HEK293T (cell line): ENCODE data around the gene LANCL3.

Source experiments
- CTCF ChIA-PET: fragments of 350-600 bp; formaldehyde crosslinking; extraction: SDS; loops from one replicate; lab custom pipeline; 2021; ENCODE audit warnings: antibody characterized with exemption, inconsistent platforms; lab: Yijun Ruan, JAX
- POLR2A ChIA-PET: fragments of 350-600 bp; formaldehyde crosslinking; extraction: SDS; loops from one replicate; lab custom pipeline; 2020; ENCODE audit warnings: antibody characterized with exemption, inconsistent platforms; lab: Yijun Ruan, JAX
- DNase-seq: peaks from one replicate; pipeline ENCODE4 v3.0.0; 2012; ENCODE audit warnings: mixed read lengths; ENCODE audit errors: extremely low spot score
- ARNT ChIP-seq: fragments of 450-650 bp; IDR thresholded peaks from 2 replicates; pipeline ENCODE4 v1.6.1; 2017; ENCODE audit warnings: mild to moderate bottlenecking
- BHLHE40 ChIP-seq: fragments of 450-650 bp; IDR thresholded peaks from 2 replicates; pipeline ENCODE4 v1.6.1; 2016; ENCODE audit warnings: mild to moderate bottlenecking, moderate library complexity, borderline replicate concordance
- CTBP1 ChIP-seq: fragments of 450-650 bp; IDR thresholded peaks from 2 replicates; pipeline ENCODE4 v1.6.1; 2016; ENCODE audit warnings: borderline replicate concordance
- ELF4 ChIP-seq: fragments of 450-650 bp; IDR thresholded peaks from 2 replicates; pipeline ENCODE4 v1.6.1; 2017; ENCODE audit warnings: antibody characterized with exemption
- FOXA1 ChIP-seq: fragments of 450-650 bp; IDR thresholded peaks from 2 replicates; pipeline ENCODE4 v1.6.1; 2016; ENCODE audit warnings: mild to moderate bottlenecking
- FOXK2 ChIP-seq: fragments of 450-650 bp; IDR thresholded peaks from 2 replicates; pipeline ENCODE4 v1.6.1; 2016; ENCODE audit warnings: mild to moderate bottlenecking
- FOXM1 ChIP-seq: fragments of 450-650 bp; IDR thresholded peaks from 2 replicates; pipeline ENCODE4 v1.6.1; 2017; ENCODE audit warnings: mild to moderate bottlenecking, borderline replicate concordance
- HDGF ChIP-seq: fragments of 450-650 bp; IDR thresholded peaks from 2 replicates; pipeline ENCODE4 v1.6.1; 2017; ENCODE audit warnings: antibody characterized with exemption, borderline replicate concordance
- L3MBTL2 ChIP-seq: fragments of 450-650 bp; conservative IDR thresholded peaks from 2 replicates; pipeline ENCODE4 v1.6.1; 2016; ENCODE audit warnings: mild to moderate bottlenecking
- LEF1 ChIP-seq: fragments of 450-650 bp; IDR thresholded peaks from 2 replicates; pipeline ENCODE4 v1.6.1; 2017; ENCODE audit warnings: mild to moderate bottlenecking, borderline replicate concordance
- NFRKB ChIP-seq: fragments of 450-650 bp; IDR thresholded peaks from 2 replicates; pipeline ENCODE4 v1.6.1; 2016; ENCODE audit warnings: mild to moderate bottlenecking, moderate library complexity
- PKNOX1 ChIP-seq: fragments of 450-650 bp; IDR thresholded peaks from 2 replicates; pipeline ENCODE4 v1.6.1; 2016
- SP1 ChIP-seq: fragments of 450-650 bp; IDR thresholded peaks from 2 replicates; pipeline ENCODE4 v1.6.1; 2017
- SUZ12 ChIP-seq: fragments of 450-650 bp; IDR thresholded peaks from 2 replicates; pipeline ENCODE4 v1.6.1; 2016; ENCODE audit warnings: mild to moderate bottlenecking
- TARDBP ChIP-seq: fragments of 450-650 bp; IDR thresholded peaks from 2 replicates; pipeline ENCODE4 v1.6.1; 2016
- ZNF384 ChIP-seq: fragments of 450-650 bp; IDR thresholded peaks from 2 replicates; pipeline ENCODE4 v1.6.1; 2016

Gene LANCL3

GRCh38 chrX:37685381-37686359 lies 114.2 kb downstream of the LANCL3 start, which contains the start of gene XK:
TSS of gene XK (plus strand) at chrX:37685791. CDS start at chrX:37685962, 171 bp downstream.
- peak; percentile 55 for DNase-seq
- CTCF ChIA-PET = no interaction called here
- POLR2A ChIA-PET = interaction anchor here (0.6 kb wide), 1 partner anchor 11 kb away, joined by 3 read pairs; no protein-coding TSS in a partner anchor
- TF ChIP-seq CTBP1 = no peak
- no peak for TF ChIP-seq PKNOX1
- TF ChIP-seq ELF4 = no peak
- no peak for TF ChIP-seq TARDBP
- TF ChIP-seq FOXK2 = no peak
- TF ChIP-seq BHLHE40 = no peak
- no peak for TF ChIP-seq ZNF384
- TF ChIP-seq L3MBTL2 = peak; percentile 93

GRCh38 chrX:37686369-37686995 lies 115.0 kb downstream of the LANCL3 start:
- ChIA-PET CTCF (no interaction called here), POLR2A (interaction anchor here (0.6 kb wide), 1 partner anchor 11 kb away, joined by 3 read pairs; no protein-coding TSS in a partner anchor)
- no peak for DNase-seq
- TF ChIP-seq CTBP1 (no peak), ELF4 (no peak), SP1 (no peak), L3MBTL2 (no peak), SUZ12 (no peak), PKNOX1 (no peak), LEF1 (no peak), BHLHE40 (no peak), ZNF384 (no peak)

- POLR2A ChIA-PET = no interaction called here
- DNase-seq = no peak
- CTCF ChIA-PET = no interaction called here
- TF ChIP-seq LEF1 (no peak), ZNF384 (no peak), FOXM1 (no peak), ELF4 (no peak), BHLHE40 (no peak), NFRKB (no peak), TARDBP (no peak), SUZ12 (no peak), FOXK2 (no peak)
Measured at GRCh38 chrX:37686996-37687395, 115.5 kb downstream of the LANCL3 start.

GRCh38 chrX:37690119-37690518 lies 118.7 kb downstream of the LANCL3 start:
- ChIA-PET POLR2A (no interaction called here), CTCF (no interaction called here)
- no peak for DNase-seq
- TF ChIP-seq LEF1 = no peak
- TF ChIP-seq PKNOX1 = no peak
- no peak for TF ChIP-seq BHLHE40
- TF ChIP-seq TARDBP = no peak
- TF ChIP-seq ARNT = no peak
- no peak for TF ChIP-seq FOXK2
- TF ChIP-seq SUZ12 = no peak
- TF ChIP-seq L3MBTL2 = no peak
- no peak for TF ChIP-seq FOXA1
- TF ChIP-seq FOXM1 = no peak
- no peak for TF ChIP-seq ELF4
- no peak for TF ChIP-seq SP1
- no peak for TF ChIP-seq ZNF384
- TF ChIP-seq NFRKB = no peak
- TF ChIP-seq HDGF = no peak
- TF ChIP-seq CTBP1 = no peak

- DNase-seq = no peak
- no peak for TF ChIP-seq BHLHE40
- no peak for TF ChIP-seq HDGF
- no peak for TF ChIP-seq PKNOX1
- no peak for TF ChIP-seq CTBP1
- no peak for TF ChIP-seq ARNT
- TF ChIP-seq ZNF384 = no peak
- TF ChIP-seq FOXM1 = no peak
- TF ChIP-seq SUZ12 = no peak
- POLR2A ChIA-PET = no interaction called here
- CTCF ChIA-PET = no interaction called here
Measured at GRCh38 chrX:37692918-37693317, 121.5 kb downstream of the LANCL3 start.
